GM12874 (cell line): ENCODE results near the gene PPP1R37.

Source experiments
- TF ChIP-seq, protein P1 (sequence below): IDR thresholded peaks from 2 replicates; pipeline ENCODE4 v1.5.1; 2011; ENCODE audit warnings: low read depth, mild to moderate bottlenecking, control low read depth, low read length, moderate library complexity; ENCODE audit not compliant: insufficient read depth

Gene PPP1R37

DNA sequence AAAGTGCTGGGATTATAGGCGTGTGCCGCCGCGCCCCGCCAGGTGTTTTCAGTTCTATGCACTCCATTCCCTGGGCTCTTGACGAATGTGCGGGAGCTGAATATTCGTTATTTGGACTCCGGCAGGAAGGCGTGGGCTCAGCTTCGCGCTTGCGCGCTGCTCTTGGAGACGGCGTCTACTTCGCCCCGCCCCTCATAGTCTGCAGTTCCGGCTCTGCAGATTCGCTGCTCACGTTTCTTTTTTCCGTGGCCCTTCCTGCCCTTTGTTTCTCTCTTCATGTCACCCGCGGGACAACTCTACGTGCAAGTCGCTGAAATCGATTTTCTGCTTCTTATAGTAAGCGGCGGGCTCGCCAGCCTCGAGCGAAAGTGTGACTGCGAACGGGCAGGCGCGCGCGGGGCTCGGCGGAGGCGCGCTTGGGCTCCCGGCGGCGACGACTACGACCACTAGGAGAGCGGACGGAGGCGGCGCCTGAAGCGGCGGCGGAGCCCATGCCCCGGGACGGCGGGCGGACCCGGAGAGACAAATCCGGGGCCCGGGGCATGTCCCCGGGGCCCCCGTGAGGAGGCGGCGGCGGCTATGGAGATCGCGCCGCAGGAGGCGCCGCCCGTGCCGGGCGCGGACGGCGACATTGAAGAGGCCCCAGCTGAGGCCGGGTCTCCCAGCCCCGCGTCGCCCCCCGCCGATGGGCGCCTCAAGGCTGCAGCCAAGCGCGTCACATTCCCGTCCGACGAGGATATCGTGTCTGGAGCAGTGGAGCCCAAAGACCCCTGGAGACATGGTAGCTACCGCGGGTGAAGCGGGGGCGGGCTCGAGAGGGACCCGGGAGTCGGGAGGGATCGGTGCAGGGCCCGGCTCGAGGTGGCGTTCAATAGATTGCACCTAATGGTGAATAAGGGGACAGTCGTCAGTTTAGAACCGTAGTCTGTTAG lies at the start of gene PPP1R37:
Gene PPP1R37, plus strand, starts transcription at position 433 of the 932 bp plus-strand sequence. Its CDS starts 147 bp downstream, at position 580.
- TF ChIP-seq, protein P1, sequence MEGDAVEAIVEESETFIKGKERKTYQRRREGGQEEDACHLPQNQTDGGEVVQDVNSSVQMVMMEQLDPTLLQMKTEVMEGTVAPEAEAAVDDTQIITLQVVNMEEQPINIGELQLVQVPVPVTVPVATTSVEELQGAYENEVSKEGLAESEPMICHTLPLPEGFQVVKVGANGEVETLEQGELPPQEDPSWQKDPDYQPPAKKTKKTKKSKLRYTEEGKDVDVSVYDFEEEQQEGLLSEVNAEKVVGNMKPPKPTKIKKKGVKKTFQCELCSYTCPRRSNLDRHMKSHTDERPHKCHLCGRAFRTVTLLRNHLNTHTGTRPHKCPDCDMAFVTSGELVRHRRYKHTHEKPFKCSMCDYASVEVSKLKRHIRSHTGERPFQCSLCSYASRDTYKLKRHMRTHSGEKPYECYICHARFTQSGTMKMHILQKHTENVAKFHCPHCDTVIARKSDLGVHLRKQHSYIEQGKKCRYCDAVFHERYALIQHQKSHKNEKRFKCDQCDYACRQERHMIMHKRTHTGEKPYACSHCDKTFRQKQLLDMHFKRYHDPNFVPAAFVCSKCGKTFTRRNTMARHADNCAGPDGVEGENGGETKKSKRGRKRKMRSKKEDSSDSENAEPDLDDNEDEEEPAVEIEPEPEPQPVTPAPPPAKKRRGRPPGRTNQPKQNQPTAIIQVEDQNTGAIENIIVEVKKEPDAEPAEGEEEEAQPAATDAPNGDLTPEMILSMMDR = peak; percentile 35; the same call in 1 of the 2 replicates

DNA sequence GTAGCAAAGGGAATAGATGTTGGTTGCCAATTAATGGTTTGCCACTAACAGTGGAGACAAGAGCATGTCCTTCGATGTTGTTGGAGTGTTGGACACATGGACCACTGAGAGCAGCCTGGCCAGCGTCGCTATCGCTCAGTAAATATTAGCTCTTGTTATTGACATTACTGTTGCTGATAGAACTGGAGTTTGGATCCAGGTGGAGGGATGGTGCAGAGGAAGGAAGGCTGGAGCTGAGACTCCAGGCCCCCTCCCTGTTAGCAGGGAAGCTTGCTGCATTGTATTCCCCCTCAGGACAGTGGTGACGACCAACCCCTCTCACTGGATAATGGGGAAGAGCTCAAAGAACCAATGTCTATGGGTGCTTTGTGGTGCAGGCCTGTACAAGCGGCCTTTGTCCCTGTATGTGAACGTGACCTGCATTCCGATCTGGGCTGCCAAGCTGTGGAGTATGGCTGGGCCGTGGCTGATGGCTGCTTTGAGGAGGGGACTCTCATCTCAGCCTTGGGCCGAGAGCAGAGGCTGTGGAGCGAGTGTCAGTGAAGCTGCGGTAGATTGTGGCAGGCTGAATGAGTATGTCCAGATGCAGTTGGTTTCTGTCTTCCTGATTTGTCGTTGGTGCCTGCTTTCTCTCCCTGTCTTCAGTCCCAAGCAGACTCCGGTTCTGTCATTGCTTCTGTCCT lies 47.2 kb upstream of the PPP1R37 start:
- TF ChIP-seq, protein P1 = no peak

- TF ChIP-seq, protein P1 = no peak
Observed at GRCh38 chr19:45046355-45046754, 46.6 kb upstream of the PPP1R37 start.

DNA sequence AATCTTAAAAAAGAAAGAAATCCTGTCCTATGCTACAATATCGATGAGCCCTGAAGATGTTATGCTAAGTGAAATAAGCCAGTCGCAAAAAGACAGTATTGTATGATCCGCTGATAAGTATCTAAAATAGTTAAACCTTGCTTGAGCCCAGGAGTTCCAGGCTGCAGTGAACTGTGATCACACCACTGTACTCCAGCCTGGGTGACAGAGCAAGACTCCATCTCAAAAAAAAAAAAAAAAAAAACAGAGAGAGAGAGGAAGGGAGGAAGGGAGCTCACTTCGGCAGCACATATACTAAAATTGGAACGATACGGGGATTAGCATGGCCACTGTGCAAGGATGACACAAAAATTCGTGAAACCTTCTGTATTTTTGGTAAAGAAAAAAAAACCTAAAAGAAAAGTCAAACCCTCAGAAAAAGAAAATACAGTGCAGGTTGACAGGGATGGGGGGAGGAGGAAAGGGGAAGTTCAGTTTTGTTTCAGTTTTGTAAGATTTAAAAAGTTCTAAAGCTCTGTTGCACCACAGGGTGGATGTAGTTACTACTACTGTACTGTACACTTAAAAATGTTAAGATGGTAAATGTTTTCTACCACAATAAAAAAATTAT lies 45.7 kb upstream of the PPP1R37 start:
- TF ChIP-seq, protein P1 = no peak

- TF ChIP-seq, protein P1 = no peak
Observed at GRCh38 chr19:45049073-45049736, 43.8 kb upstream of the PPP1R37 start.

- TF ChIP-seq, protein P1 = no peak
Observed at GRCh38 chr19:45050036-45050435, 42.9 kb upstream of the PPP1R37 start.
